ENCODE results near the gene ASPM.

The ASPM gene

GRCh38 chr1:197092491-197093023 is 53.9 kb downstream of the ASPM start:
- Histone ChIP-seq H3K4me1 (ENCODE audit: control insufficient read depth in 1 of 2, insufficient read depth in 2 of 2, low read length in 2 of 2) (peaks cover 0 to 5% of the 10 kb centered on the region in 2 donors), H3K4me3 (ENCODE audit: low read depth in 1 of 2, low read length in 2 of 2) (no peak overlapping the region), H3K36me3 (ENCODE audit: control insufficient read depth in 1 of 2, insufficient read depth in 2 of 2, low read length in 2 of 2) (peaks cover 0 to 1% of the 10 kb centered on the region in 2 donors), H3K27ac (ENCODE audit: low read depth, low read length) (no peak overlapping the region), H3K27me3 (ENCODE audit: control insufficient read depth in 1 of 2, insufficient read depth in 2 of 2, low read length in 2 of 2) (no peaks in the 10 kb centered on the region), H3K9ac (ENCODE audit: low read depth in 1 of 2, low read length in 2 of 2) (no peak overlapping the region), H3K9me3 (ENCODE audit: control insufficient read depth in 1 of 2, low read length in 2 of 2) (no peaks in the 10 kb centered on the region)

DNA sequence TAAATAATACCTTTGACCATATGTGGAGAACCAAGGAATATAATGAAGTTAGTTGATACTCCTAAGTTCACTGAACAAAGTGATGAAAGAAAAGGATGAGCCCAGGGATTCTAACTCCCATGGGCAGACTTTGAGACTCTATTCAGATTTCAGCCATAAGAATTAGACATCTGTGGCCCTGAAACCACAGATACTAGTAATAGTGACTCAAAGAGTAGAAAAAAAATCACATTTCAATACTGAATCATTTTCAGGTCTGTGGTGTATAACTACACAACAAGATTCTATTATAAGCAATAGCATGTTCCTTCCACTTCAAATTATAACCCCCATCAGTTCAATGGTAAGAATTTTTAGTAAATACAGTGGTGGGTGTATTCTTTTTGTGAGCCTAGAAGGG is 63.0 kb downstream of the ASPM start:
- no peak overlapping the region for H3K9ac ChIP-seq (ENCODE audit: low read depth in 1 of 2, low read length in 2 of 2)
- peaks cover 0 to 4% of the 10 kb centered on the region in 2 donors for H3K36me3 ChIP-seq (ENCODE audit: control insufficient read depth in 1 of 2, insufficient read depth in 2 of 2, low read length in 2 of 2)
- H3K27me3 ChIP-seq (ENCODE audit: control insufficient read depth in 1 of 2, insufficient read depth in 2 of 2, low read length in 2 of 2) = no peaks in the 10 kb centered on the region
- H3K27ac ChIP-seq (ENCODE audit: low read depth, low read length) = no peak overlapping the region
- H3K9me3 ChIP-seq (ENCODE audit: control insufficient read depth in 1 of 2, low read length in 2 of 2) = peaks cover 8 to 14% of the 10 kb centered on the region in 2 donors
- H3K4me3 ChIP-seq (ENCODE audit: low read depth in 1 of 2, low read length in 2 of 2) = no peak overlapping the region
- no peaks in the 10 kb centered on the region for H3K4me1 ChIP-seq (ENCODE audit: control insufficient read depth in 1 of 2, insufficient read depth in 2 of 2, low read length in 2 of 2)

DNA sequence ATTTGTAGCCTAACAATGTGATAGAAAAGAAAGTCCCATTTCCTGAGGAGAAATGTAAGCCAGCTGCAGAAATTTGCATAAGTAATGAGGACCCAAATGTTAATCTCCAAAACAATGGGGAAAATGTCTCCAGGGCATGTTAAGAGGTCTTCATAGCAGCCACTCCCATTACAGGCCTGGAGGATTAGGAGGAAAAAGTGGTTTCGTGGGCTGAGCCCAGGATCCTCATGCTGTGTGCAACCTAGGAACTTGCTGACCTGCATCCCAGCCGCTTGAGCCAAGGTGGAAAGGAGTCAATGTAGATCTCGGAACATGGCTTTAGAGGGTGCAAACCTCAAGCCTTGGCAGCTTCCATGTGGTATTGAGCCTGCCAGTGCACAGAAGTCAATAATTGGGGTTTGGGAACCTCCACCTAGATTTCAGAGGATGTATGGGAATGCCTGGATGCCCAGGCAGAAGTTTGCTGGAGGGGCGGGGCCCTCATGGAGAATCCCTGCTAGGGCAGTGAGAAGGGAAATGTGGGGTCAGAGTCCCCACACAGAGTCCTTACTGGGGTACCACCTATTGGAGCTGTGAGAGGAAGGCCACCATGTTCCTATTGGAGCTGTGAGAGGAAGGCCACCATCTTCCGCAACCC is 65.2 kb downstream of the ASPM start:
- no peak overlapping the region for H3K9ac ChIP-seq (ENCODE audit: low read depth in 1 of 2, low read length in 2 of 2)
- H3K4me3 ChIP-seq (ENCODE audit: low read depth in 1 of 2, low read length in 2 of 2) = peak overlapping the region in 1 of 2 donors; percentile 5
- no peaks in the 10 kb centered on the region for H3K36me3 ChIP-seq (ENCODE audit: control insufficient read depth in 1 of 2, insufficient read depth in 2 of 2, low read length in 2 of 2)
- H3K27ac ChIP-seq (ENCODE audit: low read depth, low read length) = no peak overlapping the region
- H3K9me3 ChIP-seq (ENCODE audit: control insufficient read depth in 1 of 2, low read length in 2 of 2) = peaks cover 8 to 14% of the 10 kb centered on the region in 2 donors
- no peaks in the 10 kb centered on the region for H3K27me3 ChIP-seq (ENCODE audit: control insufficient read depth in 1 of 2, insufficient read depth in 2 of 2, low read length in 2 of 2)
- H3K4me1 ChIP-seq (ENCODE audit: control insufficient read depth in 1 of 2, insufficient read depth in 2 of 2, low read length in 2 of 2) = no peaks in the 10 kb centered on the region

GRCh38 chr1:197080323-197080722 is 66.1 kb downstream of the ASPM start:
- Histone ChIP-seq H3K27ac (ENCODE audit: low read depth, low read length) (no peak overlapping the region), H3K9me3 (ENCODE audit: control insufficient read depth in 1 of 2, low read length in 2 of 2) (peaks cover 8 to 14% of the 10 kb centered on the region in 2 donors), H3K27me3 (ENCODE audit: control insufficient read depth in 1 of 2, insufficient read depth in 2 of 2, low read length in 2 of 2) (no peaks in the 10 kb centered on the region), H3K4me3 (ENCODE audit: low read depth in 1 of 2, low read length in 2 of 2) (no peak overlapping the region), H3K36me3 (ENCODE audit: control insufficient read depth in 1 of 2, insufficient read depth in 2 of 2, low read length in 2 of 2) (no peaks in the 10 kb centered on the region), H3K9ac (ENCODE audit: low read depth in 1 of 2, low read length in 2 of 2) (no peak overlapping the region), H3K4me1 (ENCODE audit: control insufficient read depth in 1 of 2, insufficient read depth in 2 of 2, low read length in 2 of 2) (no peaks in the 10 kb centered on the region)

- H3K4me1 ChIP-seq (ENCODE audit: control insufficient read depth in 1 of 2, insufficient read depth in 2 of 2, low read length in 2 of 2) = no peaks in the 10 kb centered on the region
- H3K9me3 ChIP-seq (ENCODE audit: control insufficient read depth in 1 of 2, low read length in 2 of 2) = peaks cover 0 to 9% of the 10 kb centered on the region in 2 donors
- no peaks in the 10 kb centered on the region for H3K27me3 ChIP-seq (ENCODE audit: control insufficient read depth in 1 of 2, insufficient read depth in 2 of 2, low read length in 2 of 2)
- no peak overlapping the region for H3K4me3 ChIP-seq (ENCODE audit: low read depth in 1 of 2, low read length in 2 of 2)
- H3K27ac ChIP-seq (ENCODE audit: low read depth, low read length) = no peak overlapping the region
- no peaks in the 10 kb centered on the region for H3K36me3 ChIP-seq (ENCODE audit: control insufficient read depth in 1 of 2, insufficient read depth in 2 of 2, low read length in 2 of 2)
- H3K9ac ChIP-seq (ENCODE audit: low read depth in 1 of 2, low read length in 2 of 2) = no peak overlapping the region
These were observed 69.9 kb downstream of the ASPM start for GRCh38 chr1:197076585-197076984.

GRCh38 chr1:197073978-197074377 is 72.5 kb downstream of the ASPM start:
- Histone ChIP-seq H3K27ac (ENCODE audit: low read depth, low read length) (no peak overlapping the region), H3K9me3 (ENCODE audit: control insufficient read depth in 1 of 2, low read length in 2 of 2) (no peaks in the 10 kb centered on the region), H3K4me3 (ENCODE audit: low read depth in 1 of 2, low read length in 2 of 2) (no peak overlapping the region), H3K27me3 (ENCODE audit: control insufficient read depth in 1 of 2, insufficient read depth in 2 of 2, low read length in 2 of 2) (no peaks in the 10 kb centered on the region), H3K4me1 (ENCODE audit: control insufficient read depth in 1 of 2, insufficient read depth in 2 of 2, low read length in 2 of 2) (no peaks in the 10 kb centered on the region), H3K36me3 (ENCODE audit: control insufficient read depth in 1 of 2, insufficient read depth in 2 of 2, low read length in 2 of 2) (no peaks in the 10 kb centered on the region), H3K9ac (ENCODE audit: low read depth in 1 of 2, low read length in 2 of 2) (no peak overlapping the region)

DNA sequence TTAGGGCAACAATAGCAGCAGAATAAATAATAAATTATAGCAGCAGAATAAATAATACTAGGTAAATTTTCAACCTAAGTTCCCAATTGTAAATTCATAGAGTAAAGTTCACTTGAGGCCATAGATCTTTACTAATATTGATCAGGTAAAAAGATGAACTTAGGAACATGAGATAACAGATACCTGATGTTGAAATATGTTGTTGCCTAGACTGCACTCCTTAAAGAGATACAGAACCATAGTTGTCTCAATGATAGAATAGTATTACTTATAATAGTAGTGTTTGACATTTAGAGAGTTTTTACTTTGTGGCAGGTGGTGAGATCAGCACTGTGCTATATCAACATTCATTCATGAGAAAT is 79.0 kb downstream of the ASPM start:
- peaks cover 0 to 6% of the 10 kb centered on the region in 2 donors for H3K4me1 ChIP-seq (ENCODE audit: control insufficient read depth in 1 of 2, insufficient read depth in 2 of 2, low read length in 2 of 2)
- H3K4me3 ChIP-seq (ENCODE audit: low read depth in 1 of 2, low read length in 2 of 2) = no peak overlapping the region
- H3K36me3 ChIP-seq (ENCODE audit: control insufficient read depth in 1 of 2, insufficient read depth in 2 of 2, low read length in 2 of 2) = no peaks in the 10 kb centered on the region
- no peaks in the 10 kb centered on the region for H3K27me3 ChIP-seq (ENCODE audit: control insufficient read depth in 1 of 2, insufficient read depth in 2 of 2, low read length in 2 of 2)
- H3K9ac ChIP-seq (ENCODE audit: low read depth in 1 of 2, low read length in 2 of 2) = no peak overlapping the region
- H3K9me3 ChIP-seq (ENCODE audit: control insufficient read depth in 1 of 2, low read length in 2 of 2) = no peaks in the 10 kb centered on the region
- no peak overlapping the region for H3K27ac ChIP-seq (ENCODE audit: low read depth, low read length)

GRCh38 chr1:197066719-197067456 is 79.6 kb downstream of the ASPM start, which contains the start of gene F13B:
F13B (minus strand) TSS chr1:197067260; CDS start chr1:197067223, 37 bp downstream.
- H3K27ac ChIP-seq (ENCODE audit: low read depth, low read length) = no peak within 1 kb of the TSS
- H3K9me3 ChIP-seq (ENCODE audit: control insufficient read depth in 1 of 2, low read length in 2 of 2) = no peaks in the 10 kb centered on the region

GRCh38 chr1:197066277-197066676 is 80.2 kb downstream of the ASPM start:
- peaks cover 0 to 6% of the 10 kb centered on the region in 2 donors for H3K4me1 ChIP-seq (ENCODE audit: control insufficient read depth in 1 of 2, insufficient read depth in 2 of 2, low read length in 2 of 2)
- no peak overlapping the region for H3K9ac ChIP-seq (ENCODE audit: low read depth in 1 of 2, low read length in 2 of 2)
- no peaks in the 10 kb centered on the region for H3K9me3 ChIP-seq (ENCODE audit: control insufficient read depth in 1 of 2, low read length in 2 of 2)
- H3K4me3 ChIP-seq (ENCODE audit: low read depth in 1 of 2, low read length in 2 of 2) = no peak overlapping the region
- H3K36me3 ChIP-seq (ENCODE audit: control insufficient read depth in 1 of 2, insufficient read depth in 2 of 2, low read length in 2 of 2) = no peaks in the 10 kb centered on the region
- no peak overlapping the region for H3K27ac ChIP-seq (ENCODE audit: low read depth, low read length)
- no peaks in the 10 kb centered on the region for H3K27me3 ChIP-seq (ENCODE audit: control insufficient read depth in 1 of 2, insufficient read depth in 2 of 2, low read length in 2 of 2)

More at GRCh38 chr1:197066719-197067456, 79.6 kb downstream of the ASPM start, which contains the start of gene F13B:
- Histone ChIP-seq H3K4me3 (ENCODE audit: low read depth in 1 of 2, low read length in 2 of 2) (no peak within 1 kb of the TSS), H3K9ac (ENCODE audit: low read depth in 1 of 2, low read length in 2 of 2) (no peak within 1 kb of the TSS), H3K4me1 (ENCODE audit: control insufficient read depth in 1 of 2, insufficient read depth in 2 of 2, low read length in 2 of 2) (peaks cover 0 to 6% of the 10 kb centered on the region in 2 donors), H3K36me3 (ENCODE audit: control insufficient read depth in 1 of 2, insufficient read depth in 2 of 2, low read length in 2 of 2) (no peaks in the 10 kb centered on the region), H3K27me3 (ENCODE audit: control insufficient read depth in 1 of 2, insufficient read depth in 2 of 2, low read length in 2 of 2) (no peaks in the 10 kb centered on the region)

DNA sequence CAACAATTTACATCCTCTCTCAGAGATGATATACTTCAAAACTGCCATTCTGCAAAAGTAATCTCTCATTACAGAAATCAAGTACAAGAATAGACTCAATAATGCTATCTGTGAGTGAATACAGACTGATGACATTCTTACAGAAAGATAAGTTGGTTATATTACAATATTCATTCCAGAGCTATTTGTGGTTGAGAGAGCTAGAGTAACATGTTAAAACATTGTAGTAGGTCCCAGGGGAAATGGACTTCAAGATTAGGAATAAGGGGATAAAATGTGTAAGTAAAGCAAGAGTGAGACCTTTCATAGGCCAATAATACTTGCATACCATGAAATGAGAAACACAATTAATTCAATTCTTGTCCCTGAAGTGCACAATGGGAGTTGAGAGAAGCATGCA is 80.9 kb downstream of the ASPM start:
- Histone ChIP-seq H3K36me3 (ENCODE audit: control insufficient read depth in 1 of 2, insufficient read depth in 2 of 2, low read length in 2 of 2) (no peaks in the 10 kb centered on the region), H3K27me3 (ENCODE audit: control insufficient read depth in 1 of 2, insufficient read depth in 2 of 2, low read length in 2 of 2) (no peaks in the 10 kb centered on the region), H3K4me1 (ENCODE audit: control insufficient read depth in 1 of 2, insufficient read depth in 2 of 2, low read length in 2 of 2) (peaks cover 0 to 6% of the 10 kb centered on the region in 2 donors), H3K4me3 (ENCODE audit: low read depth in 1 of 2, low read length in 2 of 2) (no peak overlapping the region), H3K9me3 (ENCODE audit: control insufficient read depth in 1 of 2, low read length in 2 of 2) (no peaks in the 10 kb centered on the region), H3K9ac (ENCODE audit: low read depth in 1 of 2, low read length in 2 of 2) (no peak overlapping the region), H3K27ac (ENCODE audit: low read depth, low read length) (no peak overlapping the region)

Measured in duodenal mucosa (tissue), 2 donors.